ENCODE results near the gene ALOX5AP. TPM values are rescaled to one million over a fixed set of nuclear protein-coding genes. Genes with fewer than 3 reads are reported as not detected.

ALOX5AP gene
- total RNA-seq (2013) = 58.7 TPM
- polyA plus RNA-seq (100 to 1,000 TPM in 2 of 3 donors, 10 to 100 TPM in 1; 84.4 to 269 (median 220) TPM), polyA minus RNA-seq (32.0 and 57.8 TPM in 2 replicates), total RNA-seq (10.9 to 85.1 (median 41.8) reads per million in 11 experiments)

DNA sequence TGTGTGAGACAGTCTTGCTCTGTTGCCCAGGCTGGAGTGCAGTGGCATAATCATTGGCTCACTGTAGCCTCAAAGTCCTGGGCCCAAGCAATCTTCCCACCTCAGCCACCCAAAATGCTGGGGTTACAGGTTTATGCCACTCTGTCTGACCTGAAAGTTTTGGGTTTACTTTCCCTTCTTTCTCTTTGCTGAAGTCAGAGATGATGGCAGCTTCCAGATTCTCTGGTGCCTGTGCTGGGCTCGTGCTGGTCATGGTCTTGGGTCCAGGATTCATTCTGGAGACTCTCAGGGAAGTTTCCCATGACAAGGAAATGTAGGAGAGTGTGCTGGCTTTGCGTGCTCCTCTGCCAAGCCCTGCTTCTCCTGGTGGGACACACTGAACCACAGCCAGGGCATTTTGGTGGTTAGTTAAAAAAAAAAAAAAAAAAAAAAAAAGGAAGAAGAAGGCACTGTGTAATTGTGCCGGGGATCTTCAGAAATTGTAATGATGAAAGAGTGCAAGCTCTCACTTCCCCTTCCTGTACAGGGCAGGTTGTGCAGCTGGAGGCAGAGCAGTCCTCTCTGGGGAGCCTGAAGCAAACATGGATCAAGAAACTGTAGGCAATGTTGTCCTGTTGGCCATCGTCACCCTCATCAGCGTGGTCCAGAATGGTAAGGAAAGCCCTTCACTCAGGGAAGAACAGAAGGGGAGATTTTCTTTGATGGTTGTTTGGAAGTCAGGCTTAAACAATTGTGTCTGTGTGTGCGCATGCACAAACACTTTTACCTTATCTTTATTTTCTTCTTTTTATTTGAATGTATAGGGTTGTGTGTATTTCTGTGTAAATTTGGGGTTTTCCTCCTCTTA lies at the start of gene ALOX5AP:
Gene ALOX5AP (plus strand): TSS at position 519 of the 847 bp plus-strand sequence. CDS start 63 bp downstream, at position 582.
- TF ChIP-seq CTCF (IDR thresholded peaks at IDR 0.05) = no peak
- H3K27ac Mint-ChIP-seq = peak within 1 kb of the TSS; percentile 91 to 99 (median 98)
- intact Hi-C loops (cut with micrococcal nuclease) = loop anchor here (1.0 to 10.0 kb wide), 6 partner anchors 14 to 118 kb away; partner anchors contain the start of gene USPL1 (in 1 of the 2)
- WGBS (ENCODE audit: insufficient coverage) = 5% methylated on average over 3 of the region's 6 CpGs
- Histone ChIP-seq H3K9me3 (replicated peaks in 1 of 2; ENCODE audit: control insufficient read depth in 1 of 2, insufficient read depth in 1 of 2, low read length in 2 of 2) (no peaks in the 10 kb centered on the region), H3K36me3 (replicated peaks in 1 of 2; ENCODE audit: control insufficient read depth in 1 of 2, insufficient read depth in 2 of 2, low read length in 2 of 2) (no peaks in the 10 kb centered on the region), H3K9ac (ENCODE audit: insufficient read depth, low read length, poor library complexity, severe bottlenecking) (peak within 1 kb of the TSS; percentile 44), H2AFZ (ENCODE audit: insufficient read depth, low read depth, low read length, poor library complexity, severe bottlenecking) (no peak within 1 kb of the TSS), H3K79me2 (ENCODE audit: insufficient read depth, low read length) (peaks cover 43% of the 10 kb centered on the region), H3K27ac (ENCODE audit: low read depth in 1 of 2, low read length in 2 of 2) (peak within 1 kb of the TSS; percentile 5 to 85), H3K27me3 (ENCODE audit: control insufficient read depth in 2 of 2, insufficient read depth in 2 of 2, low read length in 2 of 2) (peaks cover 6 to 7% of the 10 kb centered on the region in 2 donors), H3K4me1 (ENCODE audit: control insufficient read depth in 1 of 2, insufficient read depth in 2 of 2, low read length in 2 of 2) (peaks cover 67 to 78% of the 10 kb centered on the region in 2 donors), H4K20me1 (ENCODE audit: insufficient read depth, low read length) (no peaks in the 10 kb centered on the region), H3K4me2 (replicated peaks; ENCODE audit: extremely low read depth, low read length, poor library complexity, severe bottlenecking) (peak within 1 kb of the TSS; percentile 74), H3K4me3 (replicated peaks in 1 of 3; ENCODE audit: low read depth in 2 of 3, low read length in 3 of 3) (peak within 1 kb of the TSS; percentile 26 to 79 (median 73))
- DNase-seq = peak; percentile 90 to 93 (median 93)
- peaks cover 73% of the 10 kb centered on the region for H3K4me1 Mint-ChIP-seq
- peaks cover 24 to 27% (median 24%) of the 10 kb centered on the region in 3 donors for H3K27me3 Mint-ChIP-seq (ENCODE audit: low read depth in 3 of 3)
- H3K36me3 Mint-ChIP-seq = peaks cover 7 to 36% of the 10 kb centered on the region in 2 donors
- peaks cover 0 to 3% (median 0%) of the 10 kb centered on the region in 7 donors for H3K9me3 Mint-ChIP-seq
- peak within 1 kb of the TSS; percentile 86 to 92 for H3K4me3 Mint-ChIP-seq

- WGBS (ENCODE audit: insufficient coverage) = no CpG with 5 or more reads among the region's 2 CpGs
- H3K4me3 Mint-ChIP-seq = no peak overlapping the region
- Histone ChIP-seq H3K4me2 (replicated peaks; ENCODE audit: extremely low read depth, low read length, poor library complexity, severe bottlenecking) (no peak overlapping the region), H3K4me1 (ENCODE audit: control insufficient read depth in 1 of 2, insufficient read depth in 2 of 2, low read length in 2 of 2) (peaks cover 32 to 33% of the 10 kb centered on the region in 2 donors), H3K27ac (ENCODE audit: low read depth in 1 of 2, low read length in 2 of 2) (no peak overlapping the region), H3K9ac (ENCODE audit: insufficient read depth, low read length, poor library complexity, severe bottlenecking) (no peak overlapping the region), H3K4me3 (replicated peaks in 1 of 3; ENCODE audit: low read depth in 2 of 3, low read length in 3 of 3) (no peak overlapping the region), H3K79me2 (ENCODE audit: insufficient read depth, low read length) (no peaks in the 10 kb centered on the region), H2AFZ (ENCODE audit: insufficient read depth, low read depth, low read length, poor library complexity, severe bottlenecking) (no peak overlapping the region), H3K9me3 (replicated peaks in 1 of 2; ENCODE audit: control insufficient read depth in 1 of 2, insufficient read depth in 1 of 2, low read length in 2 of 2) (no peaks in the 10 kb centered on the region), H3K27me3 (ENCODE audit: control insufficient read depth in 2 of 2, insufficient read depth in 2 of 2, low read length in 2 of 2) (peaks cover 0 to 2% of the 10 kb centered on the region in 2 donors), H4K20me1 (ENCODE audit: insufficient read depth, low read length) (no peaks in the 10 kb centered on the region), H3K36me3 (replicated peaks in 1 of 2; ENCODE audit: control insufficient read depth in 1 of 2, insufficient read depth in 2 of 2, low read length in 2 of 2) (no peaks in the 10 kb centered on the region)
- TF ChIP-seq CTCF (IDR thresholded peaks at IDR 0.05) = no peak
- peaks cover 2 to 7% (median 3%) of the 10 kb centered on the region in 3 donors for H3K27me3 Mint-ChIP-seq (ENCODE audit: low read depth in 3 of 3)
- peaks cover 42% of the 10 kb centered on the region for H3K4me1 Mint-ChIP-seq
- intact Hi-C loops (cut with micrococcal nuclease) = no loop called here
- H3K9me3 Mint-ChIP-seq = peaks cover 0 to 3% (median 0%) of the 10 kb centered on the region in 7 donors
- DNase-seq = no peak
- peaks cover 0 to 8% of the 10 kb centered on the region in 2 donors for H3K36me3 Mint-ChIP-seq
- H3K27ac Mint-ChIP-seq = no peak overlapping the region
Observed at GRCh38 chr13:30685987-30686386, 49.4 kb upstream of the ALOX5AP start.
